IMR-90 (cell line): Measurements from ENCODE around the gene C1orf105. TPM values are rescaled to one million over a fixed set of nuclear protein-coding genes. Genes with fewer than 3 reads are reported as not detected.

Source experiments
- ATAC-seq: fragments of 200-7000 bp; cut with Tn5 transposase; 2 replicates; pipeline ENCODE4 v1.9.1; 2020; ENCODE audit warnings: low read depth, mild to moderate bottlenecking, moderate library complexity
- BruUV-seq: library from RNA; stranded (reverse); fragments of 400-500 nt; replicated peaks from 2 replicates; lab custom pipeline; 2021; lab: Mats Ljungman, UMichigan
- CTCF ChIA-PET: fragments of 300-600 bp; formaldehyde crosslinking; extraction: SDS; loops from one replicate; lab custom pipeline; 2021; ENCODE audit warnings: antibody characterized with exemption; lab: Yijun Ruan, JAX
- POLR2A ChIA-PET: fragments of 300-600 bp; sonication (Branson Sonifier 250); formaldehyde crosslinking; loops from one replicate; lab custom pipeline; 2022; ENCODE audit warnings: antibody characterized with exemption; ENCODE audit not compliant: unreplicated experiment; lab: Charles Lee
- DNase-seq: peaks from one replicate; pipeline ENCODE4 v3.0.0; 2013
- H2AFZ ChIP-seq: replicated peaks from 2 replicates; pipeline ENCODE3; 2013; ENCODE audit warnings: low read length, mild to moderate bottlenecking; ENCODE audit not compliant: poor library complexity
- H2AK5ac ChIP-seq: 2 replicates; pipeline ENCODE4 v1.6.1; 2013; ENCODE audit warnings: low read depth, low read length, inconsistent platforms
- H2AK9ac ChIP-seq: replicated peaks from 2 replicates; pipeline ENCODE3; 2013; ENCODE audit warnings: mild to moderate bottlenecking, low read depth, low read length, moderate library complexity; ENCODE audit not compliant: poor library complexity
- H2BK120ac ChIP-seq: 2 replicates; pipeline ENCODE4 v1.6.1; 2013; ENCODE audit warnings: low read depth, low read length, inconsistent platforms
- H2BK15ac ChIP-seq: 3 replicates; pipeline ENCODE4 v1.6.1; 2013; ENCODE audit warnings: low read depth, low read length, inconsistent platforms
- H2BK20ac ChIP-seq: 2 replicates; pipeline ENCODE4 v1.6.1; 2013; ENCODE audit warnings: low read depth, mild to moderate bottlenecking, inconsistent platforms, low read length, moderate library complexity
- H2BK5ac ChIP-seq: 2 replicates; pipeline ENCODE4 v1.6.1; 2013; ENCODE audit warnings: mild to moderate bottlenecking, low read depth, low read length, inconsistent platforms; ENCODE audit not compliant: poor library complexity, severe bottlenecking
- H3K14ac ChIP-seq: replicated peaks from 2 replicates; pipeline ENCODE4 v1.6.1; 2013; ENCODE audit warnings: low read depth, low read length, inconsistent platforms
- H3K18ac ChIP-seq: 2 replicates; pipeline ENCODE4 v1.6.1; 2013; ENCODE audit warnings: low read depth, low read length, control low read depth
- H3K23ac ChIP-seq: 2 replicates; pipeline ENCODE4 v1.6.1; 2013; ENCODE audit warnings: low read depth, low read length, inconsistent platforms
- H3K27ac ChIP-seq: 2 replicates; pipeline ENCODE4 v1.5.1; 2013; ENCODE audit warnings: mild to moderate bottlenecking, control low read depth, low read length; ENCODE audit not compliant: insufficient read depth
- H3K27me3 ChIP-seq: 2 replicates; pipeline ENCODE4 v1.6.1; 2013; ENCODE audit warnings: low read length; ENCODE audit not compliant: control insufficient read depth, insufficient read depth
- H3K36me3 ChIP-seq: 2 replicates; pipeline ENCODE4 v1.6.1; 2013; ENCODE audit warnings: low read length, mixed read lengths; ENCODE audit not compliant: control insufficient read depth, insufficient read depth
- H3K4ac ChIP-seq: 2 replicates; pipeline ENCODE4 v1.6.1; 2013; ENCODE audit warnings: low read depth, low read length, inconsistent platforms
- H3K4me1 ChIP-seq: 2 replicates; pipeline ENCODE4 v1.6.1; 2013; ENCODE audit warnings: low read length, mixed read lengths; ENCODE audit not compliant: control insufficient read depth, insufficient read depth
- H3K4me2 ChIP-seq: 2 replicates; pipeline ENCODE4 v1.6.1; 2013; ENCODE audit warnings: low read depth, mild to moderate bottlenecking, control low read depth, low read length, moderate library complexity
- H3K4me3 ChIP-seq: 2 replicates; pipeline ENCODE4 v1.5.1; 2013; ENCODE audit warnings: low read depth, mild to moderate bottlenecking, control low read depth, low read length, moderate library complexity; ENCODE audit not compliant: insufficient read depth
- H3K56ac ChIP-seq: 2 replicates; pipeline ENCODE4 v1.6.1; 2013; ENCODE audit warnings: low read length, inconsistent platforms; ENCODE audit not compliant: insufficient read depth; ENCODE audit errors: extremely low read depth
- H3K79me1 ChIP-seq, 2 experiments: 2 replicates each; pipeline ENCODE4 v1.6.1; 2013; ENCODE audit warnings: low read length in 2 of 2, inconsistent platforms in 1 of 2, low read depth in 1 of 2
- H3K9ac ChIP-seq: 2 replicates; pipeline ENCODE4 v1.6.1; 2013; ENCODE audit warnings: low read depth, low read length, control low read depth
- H3K9me1 ChIP-seq: 2 replicates; pipeline ENCODE4 v1.6.1; 2013; ENCODE audit warnings: low read length, inconsistent platforms; ENCODE audit not compliant: insufficient read depth
- H3K9me3 ChIP-seq: 2 replicates; pipeline ENCODE4 v1.6.1; 2013; ENCODE audit warnings: low read length; ENCODE audit not compliant: control insufficient read depth, insufficient read depth
- H4K20me1 ChIP-seq: 2 replicates; pipeline ENCODE4 v1.6.1; 2013; ENCODE audit warnings: low read length, inconsistent platforms; ENCODE audit not compliant: insufficient read depth
- H4K5ac ChIP-seq: 2 replicates; pipeline ENCODE4 v1.6.1; 2013; ENCODE audit warnings: mild to moderate bottlenecking, low read depth, low read length, control low read depth
- H4K8ac ChIP-seq, 2 experiments: 2 replicates each; pipeline ENCODE4 v1.6.1; 2013; ENCODE audit warnings: low read depth in 2 of 2, low read length in 2 of 2, control low read depth in 1 of 2, inconsistent platforms in 1 of 2
- H4K91ac ChIP-seq: 2 replicates; pipeline ENCODE4 v1.6.1; 2013; ENCODE audit warnings: low read depth, low read length, inconsistent platforms; ENCODE audit not compliant: insufficient read depth
- CEBPB ChIP-seq: IDR thresholded peaks from 2 replicates; pipeline ENCODE4 v1.6.1; 2012; ENCODE audit warnings: low read depth, low read length, improper control_type of control experiment
- CHD1 ChIP-seq: IDR thresholded peaks from 2 replicates; pipeline ENCODE4 v1.6.1; 2012; ENCODE audit warnings: low read depth, low read length, improper control_type of control experiment
- CTCF ChIP-seq: conservative IDR thresholded peaks from 2 replicates; pipeline ENCODE4 v1.5.1; 2012; ENCODE audit warnings: mild to moderate bottlenecking, low read depth, low read length, improper control_type of control experiment
- ELK1 ChIP-seq: fragments of 150-350 bp; IDR thresholded peaks from 2 replicates; pipeline ENCODE4 v1.6.1; 2016; ENCODE audit warnings: low read depth, mild to moderate bottlenecking, low read length, moderate library complexity, borderline replicate concordance
- FOS ChIP-seq: fragments of 150-350 bp; IDR thresholded peaks from 2 replicates; pipeline ENCODE4 v1.6.1; 2016; ENCODE audit warnings: low read depth, low read length
- MAFK ChIP-seq: IDR thresholded peaks from 2 replicates; pipeline ENCODE4 v1.6.1; 2012; ENCODE audit warnings: low read depth, low read length, improper control_type of control experiment
- MAZ ChIP-seq: IDR thresholded peaks from 2 replicates; pipeline ENCODE4 v1.6.1; 2012; ENCODE audit warnings: low read depth, mild to moderate bottlenecking, low read length, improper control_type of control experiment, moderate library complexity, borderline replicate concordance
- MXI1 ChIP-seq: IDR thresholded peaks from 2 replicates; pipeline ENCODE4 v1.6.1; 2012; ENCODE audit warnings: low read depth, mild to moderate bottlenecking, low read length, moderate library complexity, borderline replicate concordance
- POLR2A ChIP-seq: IDR thresholded peaks from 2 replicates; pipeline ENCODE4 v1.6.1; 2012; ENCODE audit warnings: mild to moderate bottlenecking, low read depth, low read length
- RAD21 ChIP-seq: IDR thresholded peaks from 2 replicates; pipeline ENCODE4 v1.6.1; 2012; ENCODE audit warnings: low read length, improper control_type of control experiment
- RFX5 ChIP-seq: IDR thresholded peaks from 2 replicates; pipeline ENCODE4 v1.8.0; 2012; ENCODE audit warnings: low read depth, mild to moderate bottlenecking, low read length, moderate library complexity
- SMC3 ChIP-seq: fragments of 150-350 bp; IDR thresholded peaks from 2 replicates; pipeline ENCODE4 v1.6.1; 2016; ENCODE audit warnings: low read depth, mild to moderate bottlenecking, antibody characterized with exemption, low read length, moderate library complexity
- WGBS, 2 experiments: methylation state at CpG; one replicate each; pipeline versions ENCODE4 v1.1.5 to v1.1.7; 2013; ENCODE audit warnings: missing lambda C conversion rate in 2 of 2; ENCODE audit not compliant: insufficient read length in 1 of 2; ENCODE audit errors: extremely low coverage in 2 of 2; 5-methylcytosine and 5-hydroxymethylcytosine counted together
- dilution Hi-C: fragments of 300-500 bp; cut with HindIII; formaldehyde crosslinking; loops from one replicate; pipeline ENCODE4 v1.14.3; 2018; ENCODE audit warnings: low sequenced_read_pairs; ENCODE audit not compliant: unreplicated experiment
- in situ Hi-C: fragments of 300-500 bp; cut with MboI; formaldehyde crosslinking; loops from 3 replicates; pipeline ENCODE4 v1.14.3; 2019; ENCODE audit warnings: low sequenced_read_pairs, inconsistent platforms, mixed read lengths
- intact Hi-C: fragments of 100-400 bp; cut with micrococcal nuclease; formaldehyde crosslinking; loops from 2 replicates; pipeline ENCODE4 v1.10.0; 2022
- polyA plus RNA-seq, 3 experiments: library from polyadenylated mRNA; depleted of rRNA; stranded (reverse); fragments of >200 nt; gene quantifications; 2 replicates each; pipeline ENCODE4 v1.2.3, GENCODE V29; 2012; ENCODE audit warnings: low replicate concordance in 1 of 3
- total RNA-seq: library from RNA; depleted of rRNA; stranded (reverse); fragments of >200 nt; gene quantifications from 2 replicates; pipeline ENCODE4 v1.2.3, GENCODE V29; 2012

C1orf105 gene
- total and polyA plus RNA-seq, 2 of the 4 experiments (the other 2 are of a cell fraction): not detected

- H3K23ac ChIP-seq: no peak overlapping the region
- H3K9me1 ChIP-seq: no peaks in the 10 kb centered on the region
- in situ Hi-C loops (no loop called here), dilution Hi-C loops (no loop called here), intact Hi-C loops (no loop called here)
- no peak overlapping the region for H2AK9ac ChIP-seq
- no peaks in the 10 kb centered on the region for H3K4me1 ChIP-seq
- H3K27me3 ChIP-seq: peaks cover 23% of the 10 kb centered on the region
- H3K4me3 ChIP-seq: no peak overlapping the region
- H3K4me2 ChIP-seq: no peak overlapping the region
- ATAC-seq: no peak
- no peak overlapping the region for H3K9ac ChIP-seq
- no peak overlapping the region for H2AK5ac ChIP-seq
- no peak overlapping the region for H2BK5ac ChIP-seq
- POLR2A ChIA-PET: no interaction called here
- H3K27ac ChIP-seq: no peak overlapping the region
- H2BK20ac ChIP-seq: no peak overlapping the region
- TF ChIP-seq POLR2A (no peak), ELK1 (no peak), MAZ (no peak), CEBPB (no peak), FOS (no peak), MXI1 (no peak), RAD21 (no peak), CHD1 (no peak), RFX5 (no peak), CTCF (no peak), MAFK (no peak), SMC3 (no peak)
- H3K18ac ChIP-seq: no peak overlapping the region
- no peak overlapping the region for H3K56ac ChIP-seq
- DNase-seq: no peak
- no CpG with 5 or more reads among the region's 2 CpGs for WGBS, 2 experiments
- H3K14ac ChIP-seq: no peak overlapping the region
- no peak overlapping the region for H3K4ac ChIP-seq
- no peak overlapping the region for H2BK15ac ChIP-seq
- H3K36me3 ChIP-seq: no peaks in the 10 kb centered on the region
- no peak overlapping the region for H2AFZ ChIP-seq
- no peak overlapping the region for H4K8ac ChIP-seq
- no peak overlapping the region for H4K91ac ChIP-seq
- H3K79me1 ChIP-seq: no peaks in the 10 kb centered on the region
- H2BK120ac ChIP-seq: no peak overlapping the region
- no peaks in the 10 kb centered on the region for H3K9me3 ChIP-seq
- H4K5ac ChIP-seq: no peak overlapping the region
- BruUV-seq: no TSS peak
- CTCF ChIA-PET: no interaction called here
- H4K20me1 ChIP-seq: no peaks in the 10 kb centered on the region
Observed at GRCh38 chr1:172494166-172494565, 73.7 kb downstream of the C1orf105 start.
